Neural cell (in vitro differentiated cells): ENCODE results near the gene KCNMB2.

ENCODE experiments used
- CTCF ChIP-seq: fragments of 450-650 bp; IDR thresholded peaks from 2 replicates; pipeline ENCODE4 v1.5.1; 2014; ENCODE audit warnings: antibody characterized with exemption, mild to moderate bottlenecking, moderate library complexity; ENCODE audit not compliant: poor library complexity, severe bottlenecking
- POLR2AphosphoS5 ChIP-seq: IDR thresholded peaks from 2 replicates; pipeline ENCODE4 v1.6.1; 2012
- SMC3 ChIP-seq: fragments of 450-650 bp; conservative IDR thresholded peaks from 2 replicates; pipeline ENCODE4 v1.6.1; 2014; ENCODE audit warnings: antibody characterized with exemption, mild to moderate bottlenecking, moderate library complexity; ENCODE audit not compliant: poor library complexity

GRCh38 chr3:178603735-178604134 lies 67.5 kb downstream of the KCNMB2 start:
- TF ChIP-seq CTCF = no peak
- no peak for TF ChIP-seq SMC3
- no peak for TF ChIP-seq POLR2AphosphoS5
